A549 (cell line): ENCODE results near the gene SH3PXD2A. TPM values are rescaled to one million over a fixed set of nuclear protein-coding genes. Genes with fewer than 3 reads are reported as not detected.

Experiments used
- ATAC-seq, 2 experiments: fragments of 200-7000 bp in 1 of 2; fragments of >200 bp in 1 of 2; cut with Nextera tagmentation in 1 of 2; cut with Tn5 transposase in 1 of 2; 3 replicates each; pipeline versions ENCODE4 v1.8.0 to v1.9.1; 2018 to 2020; ENCODE audit warnings: mild to moderate bottlenecking in 1 of 2, moderate library complexity in 1 of 2
- CTCF ChIA-PET: fragments of 300-600 bp; sonication (Branson Sonifier 250); formaldehyde crosslinking; extraction: SDS; loops from one replicate; lab custom pipeline; 2021; ENCODE audit warnings: antibody characterized with exemption, inconsistent platforms; lab: Yijun Ruan, JAX
- POLR2A ChIA-PET: fragments of 350-600 bp; formaldehyde crosslinking; extraction: SDS; loops from one replicate; lab custom pipeline; 2021; ENCODE audit warnings: antibody characterized with exemption, inconsistent platforms; lab: Yijun Ruan, JAX
- DNase-seq, 2 experiments: peaks; one replicate each; pipeline versions ENCODE4 v3.0.0 to v3.0.0-alpha.2; 2011 to 2016; ENCODE audit warnings: low read depth in 1 of 2, low spot score in 1 of 2
- FAIRE-seq: peaks from 2 replicates; lab custom pipeline; 2011; peaks lifted over from hg19 to GRCh38; lab: Jason Lieb, UNC
- H3K27ac ChIP-seq, 2 experiments: fragments of >200 bp; sonication (Bioruptor Twin); formaldehyde crosslinking; 3 replicates each; pipeline ENCODE4 v1.5.1; 2016 to 2017
- H3K4me1 ChIP-seq: fragments of >200 bp; sonication (Bioruptor Twin); formaldehyde crosslinking; 3 replicates; pipeline ENCODE4 v1.6.1; 2016
- H3K4me2 ChIP-seq: fragments of >200 bp; sonication (Bioruptor Twin); formaldehyde crosslinking; 3 replicates; pipeline ENCODE4 v1.6.1; 2016
- H3K4me3 ChIP-seq: fragments of >200 bp; sonication (Bioruptor Twin); formaldehyde crosslinking; 3 replicates; pipeline ENCODE4 v1.5.1; 2016
- H3K9me3 ChIP-seq: fragments of >200 bp; sonication (Bioruptor Twin); formaldehyde crosslinking; 3 replicates; pipeline ENCODE4 v1.6.1; 2016
- BCL3 ChIP-seq: fragments of >200 bp; sonication (Bioruptor Twin); formaldehyde crosslinking; IDR thresholded peaks from 3 replicates; pipeline ENCODE4 v1.6.1; 2016
- CHD4 ChIP-seq: fragments of 200-600 bp; sonication (generic); IDR thresholded peaks from 2 replicates; pipeline ENCODE4 v1.6.1; 2016; ENCODE audit warnings: antibody characterized with exemption, mild to moderate bottlenecking, borderline replicate concordance
- CTCF ChIP-seq: fragments of >200 bp; sonication (Bioruptor Twin); formaldehyde crosslinking; IDR thresholded peaks from 3 replicates; pipeline ENCODE4 v1.5.1; 2016
- E2F6 ChIP-seq: IDR thresholded peaks from 2 replicates; pipeline ENCODE4 v1.6.1; 2012; ENCODE audit warnings: low read depth, borderline replicate concordance
- GATA3 ChIP-seq: IDR thresholded peaks from 2 replicates; pipeline ENCODE4 v1.6.1; 2012; ENCODE audit warnings: borderline replicate concordance
- HEYL ChIP-seq: fragments of 250-450 bp; sonication (Bioruptor Pico); IDR thresholded peaks from 2 replicates; pipeline ENCODE4 v1.8.0; 2021; ENCODE audit warnings: mild to moderate bottlenecking, moderate library complexity
- HMGXB4 ChIP-seq: fragments of 250-450 bp; sonication (Bioruptor Pico); IDR thresholded peaks from 2 replicates; pipeline ENCODE4 v1.5.0; 2021; ENCODE audit warnings: mild to moderate bottlenecking, moderate library complexity, borderline replicate concordance
- MAX ChIP-seq: IDR thresholded peaks from 2 replicates; pipeline ENCODE4 v1.6.1; 2012
- MAZ ChIP-seq: fragments of 150-350 bp; IDR thresholded peaks from 2 replicates; pipeline ENCODE4 v1.6.1; 2014; ENCODE audit warnings: antibody characterized with exemption, low read depth, low read length, borderline replicate concordance
- RAD21 ChIP-seq, 2 experiments: fragments of >200 bp in 1 of 2; sonication (Bioruptor Twin) in 1 of 2; formaldehyde crosslinking in 1 of 2; IDR thresholded peaks in 1 of 2; conservative IDR thresholded peaks in 1 of 2; 2 replicates in 1 of 2; 3 replicates in 1 of 2; pipeline ENCODE4 v1.6.1; 2012 to 2018; ENCODE audit warnings: inconsistent platforms in 1 of 2
- RARB ChIP-seq: fragments of 250-450 bp; sonication (Bioruptor Pico); IDR thresholded peaks from 2 replicates; pipeline ENCODE4 v1.8.0; 2021; ENCODE audit warnings: mild to moderate bottlenecking, moderate library complexity
- REST ChIP-seq: fragments of 200-600 bp; sonication (generic); IDR thresholded peaks from 2 replicates; pipeline ENCODE4 v1.6.1; 2016; ENCODE audit warnings: antibody characterized with exemption, mild to moderate bottlenecking, moderate library complexity
- SMC3 ChIP-seq: fragments of >200 bp; sonication (Bioruptor Twin); formaldehyde crosslinking; IDR thresholded peaks from 3 replicates; pipeline ENCODE4 v1.6.1; 2018; ENCODE audit warnings: inconsistent platforms
- WGBS: methylation state at CpG from one replicate; pipeline ENCODE4 v1.1.6; 2017; ENCODE audit errors: missing lambda C conversion rate; 5-methylcytosine and 5-hydroxymethylcytosine counted together
- polyA plus RNA-seq, 4 experiments: library from polyadenylated mRNA; depleted of rRNA in 3 of 4; stranded (reverse); fragments of >200 nt; fragmentation: RNase III in 1 of 4; extraction: RNeasy Plus Mini Kit Qiagen cat#74134 plus additional on column Dnase treatment in 1 of 4; gene quantifications; 2 replicates in 3 of 4; 3 replicates in 1 of 4; pipeline ENCODE4 v1.2.3, GENCODE V29; 2011 to 2017

SH3PXD2A gene
- polyA plus RNA-seq, 2 of the 4 experiments (the other 2 are of a cell fraction) = 2.4 to 3.9 TPM

GRCh38 chr10:103593022-103593570 is 262.3 kb downstream of the SH3PXD2A start:
- Histone ChIP-seq H3K4me2 (no peak overlapping the region), H3K4me1 (no peaks in the 10 kb centered on the region), H3K4me3 (no peak overlapping the region), H3K9me3 (no peaks in the 10 kb centered on the region), H3K27ac (no peak overlapping the region)
- ATAC-seq = peak in 1 of 2 experiments; percentile 14; a peak in 3 of 6 replicates
- 100% methylated on average over 2 of the region's 3 CpGs for WGBS
- DNase-seq = no peak
- POLR2A ChIA-PET = interaction anchor here (0.6 kb wide), 1 partner anchor 108 kb away, joined by 3 read pairs; no protein-coding TSS in a partner anchor
- no peak for FAIRE-seq
- no peak for TF ChIP-seq CTCF
- TF ChIP-seq MAX = no peak
- TF ChIP-seq E2F6 = no peak
- no peak for TF ChIP-seq BCL3
- TF ChIP-seq RARB = no peak
- TF ChIP-seq HEYL (CRISPR knock-in tag) = no peak
- TF ChIP-seq MAZ = no peak
- TF ChIP-seq HMGXB4 = no peak
- no peak for TF ChIP-seq REST
- CTCF ChIA-PET = interaction anchor here (0.5 to 18.9 kb wide), 51 partner anchors 9 to 841 kb away, joined by 3 to 265 read pairs (median 4); partner anchors contain the start of gene NEURL1

- TF ChIP-seq CHD4 = no peak
- peak; percentile 77 for TF ChIP-seq CTCF
- peak; percentile 76 to 86 for TF ChIP-seq RAD21 (conservative IDR thresholded peaks at IDR 0.05 in 1 of 2, IDR thresholded peaks at IDR 0.05 in 1 of 2)
- TF ChIP-seq SMC3 = peak; percentile 61
- TF ChIP-seq GATA3 = no peak
- TF ChIP-seq, all 56 proteins: peak for 3
- H3K4me3 ChIP-seq = no peak overlapping the region
- DNase-seq = peak; percentile 56 to 94
- peak; percentile 80 to 94 for ATAC-seq
- no peak overlapping the region for H3K4me2 ChIP-seq
- no peaks in the 10 kb centered on the region for H3K9me3 ChIP-seq
- POLR2A ChIA-PET = interaction anchor here (0.6 kb wide), 1 partner anchor 107 kb away, joined by 3 read pairs; no protein-coding TSS in a partner anchor
- H3K27ac ChIP-seq = no peak overlapping the region
- no peak for FAIRE-seq
- 57% methylated on average over 13 of the region's 15 CpGs for WGBS
- CTCF ChIA-PET = interaction anchor here (0.5 to 18.9 kb wide), 53 partner anchors 10 to 841 kb away, joined by 3 to 265 read pairs (median 4); partner anchors contain the start of gene NEURL1
- H3K4me1 ChIP-seq = no peaks in the 10 kb centered on the region
Observed at GRCh38 chr10:103592186-103593021, 263.0 kb downstream of the SH3PXD2A start.
